HG03045 (cell line): ENCODE data around the gene DNAH17.
"Not testable (repeated sequence)": the region's sequence is repeated elsewhere in the genome, so short reads cannot be mapped to it uniquely, and the experiment has no call there.

Experiments used
- ATAC-seq: cut with Tn5 transposase; IDR thresholded peaks from one replicate; pipeline ENCODE4 v1.9.1; 2021; ENCODE audit warnings: mild to moderate bottlenecking, moderate library complexity; ENCODE audit not compliant: unreplicated experiment

The DNAH17 gene

GRCh38 chr17:78484271-78485246 is 92.6 kb downstream of the DNAH17 start:
- no peak for ATAC-seq

- no peak for ATAC-seq
Observed at GRCh38 chr17:78479369-78479768, 97.8 kb downstream of the DNAH17 start.

GRCh38 chr17:78478757-78479297 is 98.4 kb downstream of the DNAH17 start:
- no peak for ATAC-seq

DNA sequence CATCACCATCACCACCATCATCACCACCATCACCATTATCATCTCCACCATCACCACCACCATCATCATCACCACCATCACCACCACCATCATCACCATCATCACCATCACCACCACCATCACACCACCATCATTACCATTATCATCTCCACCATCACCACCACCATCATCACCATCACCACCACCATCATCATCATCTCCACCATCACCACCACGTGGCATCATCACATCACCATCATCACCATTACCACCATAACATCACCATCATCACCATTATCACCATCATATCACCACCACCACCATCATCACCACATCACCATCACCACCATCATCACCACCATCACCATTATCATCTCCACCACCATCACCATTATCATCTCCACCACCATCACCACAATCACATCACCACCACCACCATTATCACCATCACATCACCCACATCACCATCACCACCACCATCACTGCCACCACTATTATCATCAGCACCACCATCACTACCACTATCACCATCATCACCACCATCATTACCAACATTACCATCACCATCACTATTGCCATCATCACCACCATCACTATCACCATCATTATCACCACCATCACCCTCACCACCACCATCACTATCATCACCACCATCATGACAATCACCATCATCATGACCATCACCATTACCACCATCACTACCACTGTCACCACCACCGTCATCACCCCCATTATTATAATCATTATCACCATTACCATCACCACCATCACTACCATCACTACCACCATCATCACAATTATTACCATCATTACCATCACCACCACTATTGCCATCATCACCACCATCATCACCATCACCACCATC is 99.1 kb downstream of the DNAH17 start:
- ATAC-seq: no peak

- ATAC-seq: no peak
Observed at GRCh38 chr17:78476973-78477372, 100.2 kb downstream of the DNAH17 start.

DNA sequence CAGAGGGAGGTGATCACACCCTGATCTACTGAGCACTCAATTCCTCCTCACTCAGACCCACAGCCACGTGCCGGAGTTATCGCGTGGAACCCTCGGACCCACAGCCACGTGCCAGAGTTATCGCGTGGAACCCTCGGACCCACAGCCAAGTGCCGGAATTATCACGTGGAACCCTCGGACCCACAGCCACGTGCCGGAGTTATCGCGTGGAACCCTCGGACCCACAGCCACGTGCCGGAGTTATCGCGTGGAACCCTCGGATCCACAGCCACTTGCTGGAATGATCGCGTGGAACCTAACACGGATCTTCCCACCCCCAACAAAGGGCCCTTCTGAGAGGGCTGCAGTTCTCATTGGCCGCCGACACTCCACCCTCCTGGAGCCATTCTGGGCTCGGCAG is 101.0 kb downstream of the DNAH17 start:
- no peak for ATAC-seq

GRCh38 chr17:78475211-78475610 is 102.0 kb downstream of the DNAH17 start:
- ATAC-seq: no peak

- ATAC-seq: no peak
Observed at GRCh38 chr17:78474614-78475146, 102.5 kb downstream of the DNAH17 start.

DNA sequence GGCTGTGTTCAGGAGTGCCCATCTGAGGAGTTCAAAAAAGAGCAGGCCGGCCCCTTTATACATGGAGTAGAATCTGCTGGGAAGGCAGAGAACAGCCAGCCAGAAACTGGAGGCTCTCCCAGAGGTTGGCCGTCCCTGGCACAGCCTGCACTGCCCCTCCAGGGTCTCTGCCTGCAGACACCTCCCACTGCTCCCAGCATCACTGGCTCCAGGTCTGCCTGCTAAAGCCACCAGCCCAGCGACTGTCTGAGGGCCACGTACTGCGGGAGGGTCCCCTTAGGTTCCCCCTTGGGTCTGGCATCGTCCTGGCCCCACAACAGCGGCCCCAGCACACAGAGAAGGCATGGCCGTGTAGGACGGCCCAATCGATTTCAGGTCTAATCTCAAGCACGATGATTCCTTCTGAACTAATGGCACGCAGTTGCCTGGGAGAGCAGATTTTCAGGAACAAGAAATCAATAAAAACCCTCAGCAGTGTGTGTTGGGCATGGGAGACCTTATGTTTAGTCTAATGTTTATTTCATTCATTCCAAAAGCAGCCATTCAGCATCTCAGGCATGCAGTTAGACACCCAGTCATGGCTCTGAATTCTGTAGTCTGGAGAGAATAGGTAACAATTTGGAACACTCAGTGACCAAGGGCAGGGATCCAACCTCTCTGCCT is 103.1 kb downstream of the DNAH17 start:
- ATAC-seq: no peak

- no peak for ATAC-seq
Observed at GRCh38 chr17:78472035-78472905, 104.9 kb downstream of the DNAH17 start.

DNA sequence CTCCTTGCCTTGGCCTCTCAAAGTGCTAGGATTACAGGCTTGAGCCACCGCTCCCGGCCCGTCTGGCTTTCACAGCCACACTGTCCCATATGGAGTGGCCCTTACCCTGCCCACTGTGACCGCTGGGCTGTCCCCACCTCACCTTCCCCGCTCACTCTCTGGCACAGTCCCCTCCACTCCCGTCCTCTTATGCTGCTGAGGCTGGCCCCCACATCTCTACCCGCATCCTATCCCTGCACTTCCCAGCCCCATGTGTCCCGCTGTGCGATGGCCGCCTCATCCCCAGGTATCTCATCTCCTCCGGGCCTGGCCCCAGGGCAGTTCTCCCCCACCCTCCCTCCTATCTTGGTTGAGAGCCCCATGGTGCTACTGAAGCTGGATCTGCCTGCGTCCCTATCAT is 105.6 kb downstream of the DNAH17 start:
- ATAC-seq: no peak

GRCh38 chr17:78469443-78469842 is 107.8 kb downstream of the DNAH17 start:
- no peak for ATAC-seq

DNA sequence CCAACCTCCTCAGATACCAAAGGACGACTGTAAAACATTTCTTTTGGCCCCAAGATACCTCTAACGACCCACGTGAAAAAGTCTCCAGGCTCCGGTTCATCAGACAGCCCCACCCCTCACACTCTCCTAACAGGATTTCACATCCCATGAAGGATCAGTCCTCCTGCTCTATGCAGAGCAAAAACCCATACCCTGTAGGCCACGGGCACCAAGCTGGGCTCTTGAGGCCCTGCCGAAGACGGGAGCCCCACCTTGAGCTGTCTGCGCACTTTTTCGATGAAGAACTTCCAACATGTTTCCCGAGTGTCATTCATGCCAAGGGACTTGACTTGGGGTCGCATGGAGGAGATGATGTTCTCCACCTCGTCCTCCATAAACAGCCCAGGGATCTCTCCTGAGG is 108.8 kb downstream of the DNAH17 start:
- ATAC-seq: no peak

DNA sequence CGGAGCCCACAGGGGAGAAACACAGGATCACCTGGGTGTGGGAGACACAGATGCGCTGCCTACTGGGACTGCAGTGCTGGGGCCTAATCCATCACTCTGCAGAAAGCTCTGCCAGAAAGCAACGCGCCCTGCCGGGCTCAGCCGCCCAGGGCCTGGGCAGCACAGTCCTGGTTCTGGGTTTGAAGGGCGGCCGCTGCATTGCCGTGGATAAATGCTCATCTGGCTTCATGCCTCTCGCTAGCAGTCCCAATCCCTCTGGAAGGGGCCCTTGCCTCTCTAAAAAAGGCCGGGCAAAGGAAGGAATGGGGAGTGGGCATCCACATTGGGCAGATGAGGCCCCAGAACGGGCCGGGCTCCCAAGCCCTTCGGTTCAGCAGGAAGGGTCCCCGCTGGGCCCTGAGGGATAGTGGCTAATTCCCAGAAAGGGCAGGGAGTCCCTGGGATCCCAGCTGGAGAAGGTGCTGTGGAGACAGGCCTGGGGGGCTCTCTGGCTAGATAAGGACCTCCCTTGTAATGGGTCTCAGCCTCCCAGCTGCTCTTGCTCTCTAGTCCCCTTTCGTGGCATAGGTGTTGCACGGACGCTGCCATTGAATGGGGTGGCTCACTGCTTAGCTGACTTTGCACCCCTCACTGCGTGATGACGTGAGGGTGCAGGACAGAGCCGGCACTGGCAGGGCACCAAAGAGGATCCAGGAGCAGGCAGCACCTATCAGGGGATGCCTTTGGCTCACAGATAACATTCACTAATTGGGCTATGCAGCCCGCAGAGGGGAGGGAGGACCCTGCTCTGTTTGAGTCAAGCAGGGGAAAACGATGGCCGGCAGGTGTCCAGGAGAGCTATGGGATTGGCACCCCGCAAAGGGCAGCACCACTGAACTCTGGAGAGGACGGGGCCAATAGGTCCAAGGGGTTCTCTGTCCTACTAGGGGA is 110.1 kb downstream of the DNAH17 start:
- ATAC-seq: no peak

- not testable (repeated sequence) for ATAC-seq
Observed at GRCh38 chr17:78466109-78466785, 110.9 kb downstream of the DNAH17 start.

DNA sequence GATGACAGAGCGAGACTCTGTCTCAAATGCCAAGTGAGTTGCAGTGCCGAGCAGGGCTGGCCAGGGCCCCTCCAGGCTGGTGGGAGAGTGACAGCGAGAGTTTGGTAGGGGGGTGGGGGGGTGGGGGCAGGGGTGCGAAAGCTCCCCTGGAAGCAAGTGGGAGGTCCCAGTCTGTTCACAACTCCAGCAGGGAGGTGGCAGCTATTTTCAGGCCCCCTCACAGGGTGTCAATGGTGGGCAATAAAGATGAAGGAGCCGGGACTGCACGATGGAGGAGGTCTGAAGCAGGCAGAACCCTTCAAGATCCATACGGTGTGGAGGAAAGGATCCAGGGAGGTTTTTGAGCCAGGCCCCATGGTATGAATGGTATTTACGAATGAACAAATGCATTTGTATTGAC is 115.0 kb downstream of the DNAH17 start:
- no peak for ATAC-seq

- ATAC-seq: no peak
Observed at GRCh38 chr17:78461799-78462053, 115.5 kb downstream of the DNAH17 start.
